GM10248 (cell line): ENCODE measurements around the gene ESR2.
A peak's percentile ranks its signal among the peaks of the same experiment; 100 is the strongest.

Experiments
- CTCF ChIA-PET: fragments of 300-600 bp; sonication (Branson Sonifier 250); formaldehyde crosslinking; extraction: SDS; loops from one replicate; lab custom pipeline; 2021; ENCODE audit warnings: antibody characterized with exemption; lab: Yijun Ruan, JAX
- POLR2A ChIA-PET: fragments of 350-650 bp; sonication (Branson Sonifier 250); formaldehyde crosslinking; extraction: SDS; loops from one replicate; lab custom pipeline; 2020; ENCODE audit warnings: antibody characterized with exemption; lab: Yijun Ruan, JAX
- DNase-seq: peaks from one replicate; pipeline ENCODE4 v3.0.0; 2012; ENCODE audit errors: extremely low spot score
- TF ChIP-seq, protein P1 (sequence below): IDR thresholded peaks from 2 replicates; pipeline ENCODE4 v1.5.1; 2012; ENCODE audit warnings: mild to moderate bottlenecking, low read depth; ENCODE audit errors: extremely low read depth, missing control alignments, control extremely low read depth

The ESR2 gene

DNA sequence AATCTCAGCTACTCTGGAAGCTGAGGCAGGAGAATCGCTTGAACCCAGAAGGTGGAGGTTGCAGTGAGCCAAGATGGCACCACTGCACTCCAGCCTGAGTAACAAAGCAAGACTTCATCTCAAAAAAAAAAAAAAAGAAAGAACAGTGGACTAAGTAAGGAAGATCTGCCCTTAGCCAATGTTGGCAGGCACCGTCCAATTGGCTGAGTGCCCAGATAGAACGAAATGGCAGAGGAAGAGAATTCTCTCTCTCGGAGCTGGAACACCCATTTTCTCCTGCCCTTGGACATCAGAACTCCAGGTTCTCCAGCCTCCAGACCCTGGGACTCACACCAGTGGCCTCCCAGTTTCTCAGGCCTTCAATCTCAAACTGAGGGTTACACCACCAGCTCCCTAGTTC is 49.9 kb downstream of the ESR2 start:
- POLR2A ChIA-PET, result no interaction called here
- no peak for DNase-seq
- TF ChIP-seq, protein P1, sequence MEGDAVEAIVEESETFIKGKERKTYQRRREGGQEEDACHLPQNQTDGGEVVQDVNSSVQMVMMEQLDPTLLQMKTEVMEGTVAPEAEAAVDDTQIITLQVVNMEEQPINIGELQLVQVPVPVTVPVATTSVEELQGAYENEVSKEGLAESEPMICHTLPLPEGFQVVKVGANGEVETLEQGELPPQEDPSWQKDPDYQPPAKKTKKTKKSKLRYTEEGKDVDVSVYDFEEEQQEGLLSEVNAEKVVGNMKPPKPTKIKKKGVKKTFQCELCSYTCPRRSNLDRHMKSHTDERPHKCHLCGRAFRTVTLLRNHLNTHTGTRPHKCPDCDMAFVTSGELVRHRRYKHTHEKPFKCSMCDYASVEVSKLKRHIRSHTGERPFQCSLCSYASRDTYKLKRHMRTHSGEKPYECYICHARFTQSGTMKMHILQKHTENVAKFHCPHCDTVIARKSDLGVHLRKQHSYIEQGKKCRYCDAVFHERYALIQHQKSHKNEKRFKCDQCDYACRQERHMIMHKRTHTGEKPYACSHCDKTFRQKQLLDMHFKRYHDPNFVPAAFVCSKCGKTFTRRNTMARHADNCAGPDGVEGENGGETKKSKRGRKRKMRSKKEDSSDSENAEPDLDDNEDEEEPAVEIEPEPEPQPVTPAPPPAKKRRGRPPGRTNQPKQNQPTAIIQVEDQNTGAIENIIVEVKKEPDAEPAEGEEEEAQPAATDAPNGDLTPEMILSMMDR, result no peak
- CTCF ChIA-PET, result interaction anchor here (2.0 kb wide), 1 partner anchor 12 kb away, joined by 8 read pairs; no protein-coding TSS in a partner anchor

DNA sequence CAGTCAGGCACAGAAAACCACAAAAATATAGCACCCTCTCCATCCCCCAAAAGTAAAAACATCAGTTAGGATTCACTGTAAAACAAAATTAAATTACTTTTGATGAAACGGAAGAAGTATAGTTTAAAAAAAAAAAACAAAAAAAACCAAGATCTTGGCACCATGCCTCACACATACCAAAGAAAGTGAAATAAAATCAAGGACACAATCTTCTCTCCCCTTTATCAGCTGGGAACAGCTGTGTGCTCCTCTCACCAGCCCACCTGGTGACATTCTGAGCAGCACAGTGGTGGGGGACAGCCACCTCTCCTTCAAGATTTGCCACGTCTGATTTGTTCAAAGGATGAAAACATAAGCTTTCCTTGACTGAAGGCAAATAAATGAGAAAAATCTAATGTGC is 55.5 kb downstream of the ESR2 start:
- no peak for DNase-seq
- ChIA-PET CTCF (interaction anchor here (0.7 kb wide), 1 partner anchor 57 kb away, joined by 3 read pairs; no protein-coding TSS in a partner anchor), POLR2A (no interaction called here)
- TF ChIP-seq, protein P1, result no peak

DNA sequence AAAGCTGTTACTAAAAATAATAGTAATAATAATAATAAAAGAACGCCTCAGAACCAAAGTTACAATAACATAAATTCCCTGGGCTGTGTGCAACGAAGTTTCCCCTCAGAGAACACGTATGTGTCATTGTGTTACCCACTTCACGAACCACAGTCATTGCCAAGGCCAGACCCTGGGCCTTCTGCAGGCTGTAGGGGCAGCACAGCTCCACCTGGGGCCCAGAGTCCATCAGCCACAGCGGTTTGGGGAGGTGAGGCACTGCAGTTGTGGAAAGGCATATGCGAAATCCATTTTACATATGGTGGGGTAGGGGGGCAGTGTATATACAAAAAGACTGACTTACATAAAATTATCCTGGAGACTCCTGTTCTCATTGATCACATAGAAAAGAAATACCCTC is 56.1 kb downstream of the ESR2 start:
- POLR2A ChIA-PET, result no interaction called here
- CTCF ChIA-PET, result interaction anchor here (1.4 to 3.2 kb wide), 3 partner anchors 57 to 64 kb away, joined by 3 to 15 read pairs (median 4); partner anchors contain the start of gene ESR2
- no peak for DNase-seq
- TF ChIP-seq, protein P1, result no peak

DNA sequence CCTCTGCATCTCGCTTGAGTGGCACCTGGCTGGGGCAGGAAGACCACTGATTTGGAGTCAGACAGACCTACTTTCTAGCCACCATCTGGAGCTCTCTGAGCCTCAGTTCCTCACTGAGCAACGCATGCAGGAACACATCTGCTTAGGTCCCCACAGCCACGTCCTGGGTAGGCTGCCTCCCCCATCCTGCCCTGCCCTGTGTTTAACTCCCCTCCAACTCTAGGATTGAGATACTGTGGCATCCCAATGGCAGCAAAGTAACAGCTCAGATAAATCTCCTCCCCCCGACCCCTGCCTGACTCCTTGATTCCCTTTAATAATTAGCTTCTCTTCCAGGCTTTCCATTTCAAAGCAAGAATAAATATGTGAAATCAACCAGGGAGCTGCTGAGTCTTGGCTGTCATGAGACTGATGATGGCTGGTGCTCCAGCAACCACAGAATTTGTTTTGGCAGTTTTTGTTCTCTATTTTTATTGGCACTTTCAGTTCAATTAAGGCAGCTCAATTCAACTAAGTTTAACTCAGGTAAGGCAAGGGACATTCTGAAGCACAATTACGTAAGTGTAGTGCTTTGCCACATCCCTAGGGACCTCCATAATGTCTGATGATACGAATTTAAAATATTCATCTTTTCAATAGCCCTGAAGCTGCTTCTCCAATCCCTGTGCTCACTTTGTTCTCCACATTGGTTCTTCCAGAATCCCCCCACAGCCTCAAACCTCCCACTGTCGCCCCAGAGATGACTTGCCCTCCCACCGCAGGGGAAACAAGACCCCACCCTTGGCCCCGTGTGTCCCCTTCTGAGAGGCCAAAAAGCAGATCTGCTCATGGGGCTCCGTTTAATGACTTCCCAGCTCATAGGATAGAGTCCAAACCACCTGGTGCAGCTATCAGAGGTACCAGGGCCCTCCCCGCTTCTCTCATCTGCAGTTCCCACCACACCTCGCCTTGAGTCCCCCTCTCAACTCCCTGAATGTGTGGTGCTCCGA is 58.2 kb downstream of the ESR2 start:
- POLR2A ChIA-PET, result no interaction called here
- TF ChIP-seq, protein P1, result no peak
- CTCF ChIA-PET, result interaction anchor here (1.0 to 3.2 kb wide), 10 partner anchors 10 to 466 kb away, joined by 3 to 15 read pairs (median 3); partner anchors contain the start of gene ESR2
- peak; percentile 80 for DNase-seq

DNA sequence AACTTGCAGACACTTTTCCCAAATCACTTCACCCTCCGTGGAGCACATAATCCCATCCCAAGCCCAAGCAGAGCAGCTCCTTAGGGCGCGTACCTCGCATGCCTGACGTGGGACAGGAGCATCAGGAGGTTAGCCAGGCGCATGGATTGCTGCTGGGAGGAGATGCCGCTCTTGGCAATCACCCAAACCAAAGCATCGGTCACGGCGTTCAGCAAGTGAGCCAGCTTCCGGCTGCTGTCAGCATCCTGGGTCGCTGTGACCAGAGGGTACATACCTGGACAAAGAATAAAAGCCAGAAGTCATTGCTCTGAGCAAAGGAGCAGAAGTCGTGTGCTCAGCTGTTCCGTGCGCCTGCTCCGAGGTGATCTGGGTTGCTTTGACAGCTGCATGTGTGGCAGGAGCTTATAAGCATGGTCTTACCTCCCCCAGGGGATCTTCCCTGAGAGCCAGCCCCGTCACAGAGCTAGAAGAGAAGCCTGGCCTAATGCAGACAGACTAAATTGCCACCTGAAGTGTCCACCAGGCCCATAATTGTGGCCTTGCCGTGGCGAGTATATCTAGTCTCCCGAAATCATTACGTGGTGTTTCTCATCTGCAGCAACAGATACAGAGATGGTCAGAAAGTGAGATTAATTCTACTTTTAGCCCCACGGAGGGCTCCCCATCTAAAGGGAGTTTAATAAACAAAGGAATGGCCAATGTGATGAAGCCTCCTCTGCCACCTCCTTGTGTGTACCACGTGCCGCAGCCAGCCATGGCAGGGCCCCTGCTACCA is 59.1 kb downstream of the ESR2 start:
- TF ChIP-seq, protein P1, result no peak
- CTCF ChIA-PET, result interaction anchor here (0.7 to 3.2 kb wide), 11 partner anchors 9 to 465 kb away, joined by 3 to 15 read pairs (median 3); partner anchors contain the start of gene ESR2
- no peak for DNase-seq
- POLR2A ChIA-PET, result no interaction called here

DNA sequence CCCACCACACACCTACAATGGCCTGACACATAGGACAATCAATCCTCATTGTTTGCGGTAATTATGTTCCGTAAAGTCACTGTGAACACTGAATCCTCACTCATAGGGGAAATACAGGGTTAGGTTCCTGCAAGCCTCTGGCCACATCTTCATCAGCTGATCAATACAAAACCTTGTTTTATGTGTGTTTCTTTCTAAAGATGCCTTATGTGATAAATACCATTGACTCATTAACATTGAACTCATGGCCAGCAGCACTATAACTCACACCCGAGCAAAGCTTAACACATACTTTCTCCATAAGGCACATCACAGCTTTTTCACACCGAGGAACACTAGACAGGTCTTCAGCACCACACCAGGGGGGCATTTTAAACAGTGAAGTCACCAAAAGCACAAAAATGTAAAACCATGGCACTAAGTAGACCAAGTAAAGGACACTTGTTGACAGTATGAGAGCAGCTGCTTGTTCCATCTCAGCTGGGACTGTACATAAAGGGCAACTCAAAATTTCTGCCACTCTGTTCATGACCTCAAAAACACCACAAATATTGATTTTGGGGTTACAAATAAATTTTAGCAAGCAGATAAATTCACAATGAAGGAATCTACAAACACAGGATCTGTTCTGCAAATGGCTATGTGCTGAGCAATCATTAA is 60.5 kb downstream of the ESR2 start:
- CTCF ChIA-PET, result interaction anchor here (0.9 to 3.2 kb wide), 2 partner anchors 10 kb away, joined by 4 to 8 read pairs; no protein-coding TSS in a partner anchor
- TF ChIP-seq, protein P1, result no peak
- DNase-seq, result no peak
- POLR2A ChIA-PET, result no interaction called here
